ENCODE data around the gene CA10.

DNA sequence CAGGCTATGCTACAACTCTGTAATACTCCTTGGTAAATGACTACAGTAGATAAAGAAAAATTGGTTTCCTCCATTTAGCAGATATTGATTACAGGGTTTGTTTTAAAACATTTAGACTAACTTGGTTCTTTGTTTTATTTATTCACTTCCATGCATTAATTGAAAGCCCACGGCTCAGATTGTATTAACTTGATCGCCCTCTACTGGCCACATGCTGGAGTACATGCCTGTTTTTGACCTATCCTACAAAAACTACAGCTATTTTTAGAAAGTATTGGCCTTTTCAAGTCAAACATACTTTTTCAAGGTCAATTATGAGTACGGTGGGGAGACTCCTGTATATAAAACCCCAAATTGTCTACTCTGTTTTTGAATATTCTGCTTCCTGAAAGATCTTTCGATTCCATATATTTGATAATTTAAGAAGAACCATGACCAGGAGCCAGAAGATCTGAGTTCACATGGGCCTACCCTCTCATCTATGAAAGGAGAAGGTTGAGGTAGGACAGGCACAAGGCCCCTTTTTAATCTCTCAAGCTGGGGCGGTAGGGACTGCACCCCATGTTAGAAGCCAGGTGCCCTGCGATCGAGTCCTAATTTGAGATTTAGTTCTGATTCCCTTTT, 51.8 kb downstream of the CA10 start:
- no peak for TF ChIP-seq BRD4 (IDR thresholded peaks at IDR 0.05)
- TF ChIP-seq, protein P1, sequence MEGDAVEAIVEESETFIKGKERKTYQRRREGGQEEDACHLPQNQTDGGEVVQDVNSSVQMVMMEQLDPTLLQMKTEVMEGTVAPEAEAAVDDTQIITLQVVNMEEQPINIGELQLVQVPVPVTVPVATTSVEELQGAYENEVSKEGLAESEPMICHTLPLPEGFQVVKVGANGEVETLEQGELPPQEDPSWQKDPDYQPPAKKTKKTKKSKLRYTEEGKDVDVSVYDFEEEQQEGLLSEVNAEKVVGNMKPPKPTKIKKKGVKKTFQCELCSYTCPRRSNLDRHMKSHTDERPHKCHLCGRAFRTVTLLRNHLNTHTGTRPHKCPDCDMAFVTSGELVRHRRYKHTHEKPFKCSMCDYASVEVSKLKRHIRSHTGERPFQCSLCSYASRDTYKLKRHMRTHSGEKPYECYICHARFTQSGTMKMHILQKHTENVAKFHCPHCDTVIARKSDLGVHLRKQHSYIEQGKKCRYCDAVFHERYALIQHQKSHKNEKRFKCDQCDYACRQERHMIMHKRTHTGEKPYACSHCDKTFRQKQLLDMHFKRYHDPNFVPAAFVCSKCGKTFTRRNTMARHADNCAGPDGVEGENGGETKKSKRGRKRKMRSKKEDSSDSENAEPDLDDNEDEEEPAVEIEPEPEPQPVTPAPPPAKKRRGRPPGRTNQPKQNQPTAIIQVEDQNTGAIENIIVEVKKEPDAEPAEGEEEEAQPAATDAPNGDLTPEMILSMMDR (IDR thresholded peaks at IDR 0.05 in 2 of 3, conservative IDR thresholded peaks at IDR 0.05 in 1 of 3; ENCODE audit: insufficient read depth in 2 of 3, low read depth in 1 of 3, low read length in 3 of 3) = peak; percentile 28 to 68 (median 57); a peak in 5 of 6 replicates
- TF ChIP-seq, protein P2, sequence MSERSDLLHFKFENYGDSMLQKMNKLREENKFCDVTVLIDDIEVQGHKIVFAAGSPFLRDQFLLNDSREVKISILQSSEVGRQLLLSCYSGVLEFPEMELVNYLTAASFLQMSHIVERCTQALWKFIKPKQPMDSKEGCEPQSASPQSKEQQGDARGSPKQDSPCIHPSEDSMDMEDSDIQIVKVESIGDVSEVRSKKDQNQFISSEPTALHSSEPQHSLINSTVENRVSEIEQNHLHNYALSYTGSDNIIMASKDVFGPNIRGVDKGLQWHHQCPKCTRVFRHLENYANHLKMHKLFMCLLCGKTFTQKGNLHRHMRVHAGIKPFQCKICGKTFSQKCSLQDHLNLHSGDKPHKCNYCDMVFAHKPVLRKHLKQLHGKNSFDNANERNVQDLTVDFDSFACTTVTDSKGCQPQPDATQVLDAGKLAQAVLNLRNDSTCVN (CRISPR knock-in tag; IDR thresholded peaks at IDR 0.05) = no peak
- no peak for TF ChIP-seq ZBED1 (IDR thresholded peaks at IDR 0.05)
- TF ChIP-seq NFIC (IDR thresholded peaks at IDR 0.05) = no peak
- TF ChIP-seq, protein P3, sequence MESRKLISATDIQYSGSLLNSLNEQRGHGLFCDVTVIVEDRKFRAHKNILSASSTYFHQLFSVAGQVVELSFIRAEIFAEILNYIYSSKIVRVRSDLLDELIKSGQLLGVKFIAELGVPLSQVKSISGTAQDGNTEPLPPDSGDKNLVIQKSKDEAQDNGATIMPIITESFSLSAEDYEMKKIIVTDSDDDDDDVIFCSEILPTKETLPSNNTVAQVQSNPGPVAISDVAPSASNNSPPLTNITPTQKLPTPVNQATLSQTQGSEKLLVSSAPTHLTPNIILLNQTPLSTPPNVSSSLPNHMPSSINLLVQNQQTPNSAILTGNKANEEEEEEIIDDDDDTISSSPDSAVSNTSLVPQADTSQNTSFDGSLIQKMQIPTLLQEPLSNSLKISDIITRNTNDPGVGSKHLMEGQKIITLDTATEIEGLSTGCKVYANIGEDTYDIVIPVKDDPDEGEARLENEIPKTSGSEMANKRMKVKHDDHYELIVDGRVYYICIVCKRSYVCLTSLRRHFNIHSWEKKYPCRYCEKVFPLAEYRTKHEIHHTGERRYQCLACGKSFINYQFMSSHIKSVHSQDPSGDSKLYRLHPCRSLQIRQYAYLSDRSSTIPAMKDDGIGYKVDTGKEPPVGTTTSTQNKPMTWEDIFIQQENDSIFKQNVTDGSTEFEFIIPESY (CRISPR knock-in tag; IDR thresholded peaks at IDR 0.05) = no peak
- TF ChIP-seq ZBTB8A (IDR thresholded peaks at IDR 0.05; ENCODE audit: partially characterized antibody) = no peak
- TF ChIP-seq, protein P4, sequence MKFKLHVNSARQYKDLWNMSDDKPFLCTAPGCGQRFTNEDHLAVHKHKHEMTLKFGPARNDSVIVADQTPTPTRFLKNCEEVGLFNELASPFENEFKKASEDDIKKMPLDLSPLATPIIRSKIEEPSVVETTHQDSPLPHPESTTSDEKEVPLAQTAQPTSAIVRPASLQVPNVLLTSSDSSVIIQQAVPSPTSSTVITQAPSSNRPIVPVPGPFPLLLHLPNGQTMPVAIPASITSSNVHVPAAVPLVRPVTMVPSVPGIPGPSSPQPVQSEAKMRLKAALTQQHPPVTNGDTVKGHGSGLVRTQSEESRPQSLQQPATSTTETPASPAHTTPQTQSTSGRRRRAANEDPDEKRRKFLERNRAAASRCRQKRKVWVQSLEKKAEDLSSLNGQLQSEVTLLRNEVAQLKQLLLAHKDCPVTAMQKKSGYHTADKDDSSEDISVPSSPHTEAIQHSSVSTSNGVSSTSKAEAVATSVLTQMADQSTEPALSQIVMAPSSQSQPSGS (CRISPR knock-in tag; IDR thresholded peaks at IDR 0.05) = no peak
- TF ChIP-seq PCBP1 (IDR thresholded peaks at IDR 0.05; ENCODE audit: low read depth, low read length, poor library complexity, severe bottlenecking) = no peak

Data from K562 (cell line).